HL-60/S4 treated with phorbol 12-myristate 13-acetate at 8.2 ng/mL for 4 days and 3 days (cell line): ENCODE results near the gene PCBP3.

Experiments used
- in situ Hi-C: fragments of 300-500 bp; cut with MboI; formaldehyde crosslinking; loops from 2 replicates; pipeline ENCODE4 v1.15.0; 2022; ENCODE audit warnings: low sequenced_read_pairs

Gene PCBP3

GRCh38 chr21:45935628-45936027 lies 292.1 kb downstream of the PCBP3 start:
- in situ Hi-C loops = no loop called here

GRCh38 chr21:45937721-45938452 lies 294.4 kb downstream of the PCBP3 start:
- in situ Hi-C loops = no loop called here

- in situ Hi-C loops = no loop called here
Measured at GRCh38 chr21:45938453-45938755, 294.9 kb downstream of the PCBP3 start.

- in situ Hi-C loops = no loop called here
Measured at GRCh38 chr21:45938811-45939520, 295.4 kb downstream of the PCBP3 start.

- in situ Hi-C loops = no loop called here
Measured at GRCh38 chr21:45939521-45940045, 296.1 kb downstream of the PCBP3 start.

GRCh38 chr21:45940091-45940490 lies 296.6 kb downstream of the PCBP3 start:
- in situ Hi-C loops = no loop called here

GRCh38 chr21:45940621-45941337 lies 297.3 kb downstream of the PCBP3 start:
- in situ Hi-C loops = no loop called here

GRCh38 chr21:45941338-45941710 lies 297.8 kb downstream of the PCBP3 start:
- in situ Hi-C loops = no loop called here

- in situ Hi-C loops = no loop called here
Measured at GRCh38 chr21:45941717-45942546, 298.4 kb downstream of the PCBP3 start.

GRCh38 chr21:45942755-45943629 lies 299.5 kb downstream of the PCBP3 start:
- in situ Hi-C loops = no loop called here

- in situ Hi-C loops = no loop called here
Measured at GRCh38 chr21:45943630-45944540, 300.4 kb downstream of the PCBP3 start.

GRCh38 chr21:45944601-45945000 lies 301.1 kb downstream of the PCBP3 start:
- in situ Hi-C loops = no loop called here

GRCh38 chr21:45945066-45945867 lies 301.7 kb downstream of the PCBP3 start:
- in situ Hi-C loops = no loop called here

DNA sequence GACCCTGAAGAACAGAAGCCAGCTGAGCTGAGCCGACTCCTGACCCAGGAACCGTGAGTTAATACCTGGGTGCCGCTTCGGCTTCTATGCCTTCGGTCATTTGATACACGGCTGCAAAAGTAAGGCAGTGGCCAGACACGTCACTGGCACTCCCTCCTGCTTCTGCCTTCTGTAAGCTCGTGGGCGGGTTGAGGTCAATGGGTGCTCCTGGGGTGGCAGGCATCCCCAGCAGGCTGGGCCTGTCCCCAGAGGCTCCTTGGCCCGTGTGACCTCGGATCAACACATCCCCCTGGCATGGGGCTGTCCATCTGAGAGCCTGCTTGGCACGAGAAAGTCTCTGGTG lies 302.3 kb downstream of the PCBP3 start:
- in situ Hi-C loops = no loop called here

GRCh38 chr21:45947296-45947695 lies 303.8 kb downstream of the PCBP3 start:
- in situ Hi-C loops = no loop called here

DNA sequence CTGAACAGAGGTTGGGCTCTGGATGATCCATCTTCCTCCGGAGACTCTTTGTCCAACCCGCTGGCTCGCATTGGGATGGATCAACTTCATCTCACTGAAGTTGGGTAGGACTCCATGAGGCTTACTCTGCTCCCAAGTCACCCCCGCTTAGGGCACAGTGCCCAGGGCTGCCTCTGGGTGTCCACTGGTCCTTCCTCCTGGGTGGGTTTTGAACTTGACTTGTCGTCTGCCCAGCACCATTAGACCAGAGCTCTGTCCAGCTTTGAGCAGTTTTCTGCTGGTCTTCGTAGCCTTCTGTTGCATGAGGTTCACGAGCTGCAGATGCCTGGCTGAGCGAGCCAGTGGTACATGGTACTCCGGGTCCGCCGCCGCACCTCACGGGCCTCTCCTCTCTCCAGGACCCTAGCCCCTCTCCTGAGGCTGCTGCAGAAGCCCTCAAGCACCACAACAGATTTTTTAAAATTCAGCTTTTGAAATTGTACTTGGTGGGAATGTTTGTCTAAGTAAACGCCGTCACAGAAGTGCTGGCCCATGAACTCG lies 304.3 kb downstream of the PCBP3 start:
- in situ Hi-C loops = no loop called here

DNA sequence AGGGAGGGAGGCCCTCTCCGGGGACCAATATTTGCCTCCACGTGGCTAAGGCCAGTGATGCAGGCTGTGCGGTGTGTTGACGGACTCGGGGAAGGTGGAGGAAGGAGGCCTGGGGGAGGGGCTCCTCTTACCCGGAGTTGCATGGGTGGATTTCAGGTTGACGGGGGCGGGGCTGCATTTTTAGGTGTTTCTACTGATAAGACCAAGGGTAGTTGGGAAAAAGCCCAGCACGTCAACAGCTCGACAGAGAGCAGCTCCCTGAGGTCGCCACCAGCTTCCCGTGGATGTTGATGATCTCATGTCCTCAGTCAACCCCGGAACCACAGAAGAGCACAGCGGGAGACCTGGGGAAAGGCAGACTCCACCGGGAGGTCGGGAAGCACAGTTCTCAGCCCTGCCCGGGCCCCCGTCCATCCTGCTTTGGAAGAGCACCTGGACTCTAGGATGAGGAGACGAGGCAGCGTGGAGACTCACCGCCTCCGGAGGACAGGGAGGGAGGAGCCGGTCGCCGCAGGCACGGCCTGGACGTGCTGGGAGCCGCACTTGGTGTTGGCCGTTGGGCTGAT lies 305.1 kb downstream of the PCBP3 start:
- in situ Hi-C loops = no loop called here
